HepG2 (cell line): ENCODE data around the gene ERCC2.

Experiments
- HNRNPLL ChIP-seq: fragments of 200-400 bp; formaldehyde crosslinking; IDR thresholded peaks from 2 replicates; pipeline ENCODE4 v1.6.1; 2017; ENCODE audit warnings: mild to moderate bottlenecking, low read depth, low read length; ENCODE audit not compliant: poor library complexity, severe bottlenecking
- MAFG ChIP-seq: sonication (generic); formaldehyde crosslinking; IDR thresholded peaks from 2 replicates; pipeline ENCODE4 v1.5.1; 2020; ENCODE audit warnings: mild to moderate bottlenecking, missing genetic modification reagents
- NCOR1 ChIP-seq: fragments of 200-600 bp; sonication (generic); IDR thresholded peaks from 2 replicates; pipeline ENCODE4 v1.7.0; 2017; ENCODE audit warnings: antibody characterized with exemption, low read length, borderline replicate concordance
- POLR2A ChIP-seq, 2 experiments: IDR thresholded peaks; 2 replicates each; pipeline ENCODE4 v1.6.1; 2011; ENCODE audit warnings: low read depth in 2 of 2, low read length in 2 of 2, mild to moderate bottlenecking in 1 of 2, moderate library complexity in 1 of 2; ENCODE audit not compliant: insufficient read depth in 1 of 2

GRCh38 chr19:45409557-45409920 is 39.2 kb upstream of the ERCC2 start:
- no peak for TF ChIP-seq NCOR1
- TF ChIP-seq MAFG (CRISPR knock-in tag): no peak
- no peak for TF ChIP-seq POLR2A (IDR thresholded peaks at IDR 0.05; ENCODE audit: insufficient read depth in 1 of 2, low read depth in 2 of 2, low read length in 2 of 2)
- no peak for TF ChIP-seq HNRNPLL
